Urinary bladder (tissue), 4 donors: Measurements from ENCODE around the gene FBRSL1. TPM values are rescaled to one million over a fixed set of nuclear protein-coding genes. Genes with fewer than 3 reads are reported as not detected.

Source experiments
- DNase-seq: peaks from one replicate; pipeline ENCODE4 v3.0.0-alpha.2; 2015; ENCODE audit errors: extremely low spot score
- H3K27ac ChIP-seq: one replicate; pipeline ENCODE4 v1.5.1; 2013; ENCODE audit warnings: low read depth, mild to moderate bottlenecking, moderate library complexity
- H3K36me3 ChIP-seq: one replicate; pipeline ENCODE4 v1.6.1; 2013; ENCODE audit warnings: mild to moderate bottlenecking, moderate library complexity; ENCODE audit not compliant: insufficient read depth
- H3K4me1 ChIP-seq: one replicate; pipeline ENCODE4 v1.6.1; 2013; ENCODE audit warnings: mild to moderate bottlenecking, moderate library complexity; ENCODE audit not compliant: insufficient read depth
- H3K4me3 ChIP-seq: one replicate; pipeline ENCODE4 v1.5.1; 2013; ENCODE audit warnings: low read depth, low read length
- WGBS: extraction: QIAGEN DNeasy Blood & Tissue Kit; methylation state at CpG from one replicate; pipeline ENCODE4 v1.1.7; 2013; 5-methylcytosine and 5-hydroxymethylcytosine counted together
- polyA plus RNA-seq: library from polyadenylated mRNA; stranded (reverse); fragments of 200-250 nt; gene quantifications from one replicate; pipeline ENCODE4 v1.2.3, GENCODE V29; 2013
- total RNA-seq: library from RNA; depleted of rRNA; stranded (reverse); fragments of >200 nt; gene quantifications from one replicate; pipeline ENCODE4 v1.2.3, GENCODE V29; 2014
- donor health status: healthy with polysubstance abuse.
- donor health status: healthy.

FBRSL1 gene
- total and polyA plus RNA-seq, 2 donors, result 4.0 to 46.1 TPM

GRCh38 chr12:132449565-132450417, 40.2 kb upstream of the FBRSL1 start:
- H3K36me3 ChIP-seq, result no peaks in the 10 kb centered on the region
- no peak for DNase-seq
- no peak overlapping the region for H3K27ac ChIP-seq
- WGBS, result 69% methylated on average over 22 of the region's 22 CpGs
- H3K4me1 ChIP-seq, result no peaks in the 10 kb centered on the region
- H3K4me3 ChIP-seq, result no peak overlapping the region

DNA sequence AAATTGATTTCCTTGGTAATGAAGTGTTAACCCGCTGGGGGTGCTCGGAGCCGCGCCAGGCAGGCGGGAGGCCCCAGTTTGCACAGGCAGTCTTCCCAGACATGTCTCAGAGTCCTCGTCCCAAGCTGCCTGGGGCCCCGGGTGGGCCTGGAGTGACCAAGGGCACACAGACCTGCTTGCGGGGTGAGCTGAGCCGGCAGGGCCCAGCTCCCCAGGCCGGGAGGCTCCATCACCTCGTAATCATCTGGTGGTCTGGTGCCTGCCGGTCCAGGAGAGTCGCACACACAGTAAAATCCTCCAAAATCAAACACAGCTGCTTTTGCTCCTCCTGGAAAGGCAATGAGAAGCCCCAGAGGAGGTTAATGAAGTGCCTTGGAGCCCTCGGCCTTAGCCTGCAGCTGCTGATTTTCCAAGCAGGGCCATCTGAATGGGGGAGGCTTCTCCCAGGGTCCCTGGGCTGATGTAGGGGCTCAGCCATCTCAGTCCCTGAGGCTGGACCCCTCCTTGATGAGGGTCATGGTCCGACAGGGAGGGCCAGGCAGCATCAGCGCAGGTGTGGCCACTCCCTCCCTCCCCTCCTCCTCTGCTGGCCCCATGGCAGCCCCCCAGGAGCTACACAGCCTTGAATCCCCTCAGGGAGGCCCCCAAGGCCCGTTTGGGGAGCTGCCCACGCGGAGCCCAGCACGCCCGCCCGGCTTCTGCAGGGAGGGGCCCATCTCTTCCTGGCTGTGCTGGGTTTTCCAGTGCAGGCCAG, 39.4 kb upstream of the FBRSL1 start:
- WGBS, result 43% methylated on average over 22 of the region's 22 CpGs
- no peaks in the 10 kb centered on the region for H3K36me3 ChIP-seq
- no peaks in the 10 kb centered on the region for H3K4me1 ChIP-seq
- no peak for DNase-seq
- H3K27ac ChIP-seq, result no peak overlapping the region
- no peak overlapping the region for H3K4me3 ChIP-seq

DNA sequence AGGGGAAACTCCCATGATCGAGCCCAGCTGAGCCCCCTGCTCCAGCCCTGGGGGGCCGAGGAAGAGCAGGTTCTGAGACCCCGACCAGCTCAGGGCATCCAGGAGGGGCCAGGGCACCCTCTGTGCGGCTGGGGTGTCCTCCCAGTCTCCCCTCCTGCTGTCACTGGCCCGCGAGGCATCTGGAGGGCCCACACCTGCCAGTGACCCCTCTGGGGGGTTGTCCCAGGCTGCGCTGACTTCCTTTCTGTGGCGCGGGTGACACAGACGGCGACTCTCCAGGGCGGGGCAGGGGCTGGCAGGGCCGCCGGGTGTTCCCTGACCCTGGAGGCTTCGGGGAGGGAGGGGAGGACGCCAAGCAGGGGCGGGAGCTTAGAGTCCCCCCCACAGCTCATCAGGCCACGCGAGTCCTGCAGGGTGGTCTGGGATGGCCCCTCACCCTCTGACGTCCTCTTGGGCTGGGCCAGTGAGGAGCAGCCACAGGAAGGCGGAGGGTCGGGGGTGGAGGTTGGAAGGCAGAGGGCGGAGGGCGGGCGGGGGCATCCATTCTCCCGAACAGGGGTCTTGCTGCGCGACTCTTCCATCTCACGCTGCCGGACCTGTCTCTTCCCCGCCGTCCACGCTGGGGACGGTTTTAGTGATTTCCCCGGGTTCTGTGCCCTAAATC, 38.6 kb upstream of the FBRSL1 start:
- H3K27ac ChIP-seq, result no peak overlapping the region
- no peaks in the 10 kb centered on the region for H3K36me3 ChIP-seq
- H3K4me3 ChIP-seq, result no peak overlapping the region
- H3K4me1 ChIP-seq, result no peaks in the 10 kb centered on the region
- DNase-seq, result no peak
- 64% methylated on average over 35 of the region's 35 CpGs for WGBS

- Histone ChIP-seq H3K4me3 (no peak overlapping the region), H3K27ac (no peak overlapping the region), H3K36me3 (no peaks in the 10 kb centered on the region), H3K4me1 (no peaks in the 10 kb centered on the region)
- no peak for DNase-seq
- WGBS, result 92% methylated on average over 10 of the region's 10 CpGs
Observed at GRCh38 chr12:132451836-132452195, 38.1 kb upstream of the FBRSL1 start.

DNA sequence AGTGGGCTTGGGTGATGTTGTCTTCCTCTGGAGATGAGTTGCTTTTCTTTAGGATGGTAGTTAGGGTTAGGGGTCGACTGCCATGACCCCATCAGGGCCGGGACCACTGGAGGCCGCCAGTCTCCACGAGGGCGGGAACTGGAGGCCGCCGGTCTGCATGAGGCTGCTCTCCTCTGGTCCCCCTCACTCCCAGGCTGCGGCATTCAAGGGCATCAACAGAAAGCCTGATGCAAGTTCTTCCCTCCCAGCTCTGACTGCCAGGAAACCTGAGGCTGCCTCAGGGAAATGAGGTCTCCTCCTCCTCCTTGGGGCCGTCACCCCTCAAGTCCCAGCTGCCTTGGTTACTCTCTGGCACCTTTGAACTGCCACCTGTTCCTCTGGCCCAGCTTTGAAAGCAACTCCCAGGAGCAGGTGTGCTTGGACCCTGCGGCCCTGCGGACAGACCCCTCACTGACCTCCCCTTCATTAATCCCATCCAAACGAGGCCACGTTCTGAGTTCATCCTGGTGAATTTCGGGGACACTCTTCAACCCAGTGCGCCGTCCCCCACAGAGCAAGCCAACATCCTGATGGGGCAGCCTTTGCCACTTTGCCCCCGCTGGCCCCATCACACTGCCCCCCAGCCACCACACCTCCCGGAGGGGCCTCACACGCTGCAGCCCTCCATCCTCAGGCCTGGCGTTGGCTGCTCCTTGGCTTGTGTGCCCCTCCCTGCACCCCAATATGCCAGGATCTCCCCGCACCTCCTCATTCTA, 37.2 kb upstream of the FBRSL1 start:
- DNase-seq, result no peak
- 90% methylated on average over 21 of the region's 21 CpGs for WGBS
- Histone ChIP-seq H3K4me1 (no peaks in the 10 kb centered on the region), H3K36me3 (no peaks in the 10 kb centered on the region), H3K27ac (no peak overlapping the region), H3K4me3 (no peak overlapping the region)

DNA sequence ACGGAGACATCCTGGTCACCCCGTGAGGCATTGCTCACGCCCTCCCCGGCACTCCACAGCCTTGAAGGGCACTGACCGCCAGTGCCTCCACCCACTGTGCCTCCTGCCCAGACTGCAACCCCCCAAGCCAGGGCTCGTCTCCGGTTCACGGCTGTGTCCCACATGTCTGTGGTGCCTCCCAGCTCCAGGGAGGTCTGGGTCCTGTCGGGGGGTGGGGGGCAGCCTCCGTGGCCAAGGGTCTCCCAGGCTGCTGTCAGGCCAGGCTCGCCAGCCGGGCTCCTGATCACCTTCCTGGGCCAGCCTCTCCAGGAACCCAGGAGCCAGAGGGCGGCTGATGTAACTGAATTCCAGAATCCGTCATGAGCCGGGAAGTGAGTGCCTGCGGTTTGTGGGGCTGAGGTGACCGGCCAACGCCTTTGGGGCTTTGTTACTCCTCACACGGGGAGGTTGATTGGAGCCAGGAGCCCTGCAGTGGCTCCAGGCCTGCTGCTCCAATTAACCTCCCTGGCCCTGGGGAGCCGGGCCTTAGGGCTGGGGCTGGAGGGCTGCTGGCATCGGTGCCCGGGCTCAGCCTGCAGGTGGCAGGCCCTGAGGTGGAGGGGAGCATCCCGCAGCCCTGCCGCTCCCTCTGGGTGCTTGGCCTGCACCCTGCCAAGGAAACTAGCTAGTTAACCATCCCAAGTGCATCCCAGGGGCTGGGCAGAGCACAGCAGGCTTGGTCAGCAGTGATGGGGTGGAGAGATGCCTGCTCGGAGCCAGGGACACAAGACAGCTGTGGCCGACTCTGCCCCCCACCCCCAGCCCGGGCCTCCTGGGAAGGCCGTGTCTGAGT, 36.4 kb upstream of the FBRSL1 start:
- H3K4me1 ChIP-seq, result no peaks in the 10 kb centered on the region
- 67% methylated on average over 28 of the region's 28 CpGs for WGBS
- H3K36me3 ChIP-seq, result no peaks in the 10 kb centered on the region
- H3K27ac ChIP-seq, result no peak overlapping the region
- no peak overlapping the region for H3K4me3 ChIP-seq
- DNase-seq, result no peak

- H3K36me3 ChIP-seq, result no peaks in the 10 kb centered on the region
- 68% methylated on average over 13 of the region's 13 CpGs for WGBS
- no peaks in the 10 kb centered on the region for H3K4me1 ChIP-seq
- no peak overlapping the region for H3K27ac ChIP-seq
- no peak overlapping the region for H3K4me3 ChIP-seq
- DNase-seq, result no peak
Observed at GRCh38 chr12:132454193-132454932, 35.6 kb upstream of the FBRSL1 start.

DNA sequence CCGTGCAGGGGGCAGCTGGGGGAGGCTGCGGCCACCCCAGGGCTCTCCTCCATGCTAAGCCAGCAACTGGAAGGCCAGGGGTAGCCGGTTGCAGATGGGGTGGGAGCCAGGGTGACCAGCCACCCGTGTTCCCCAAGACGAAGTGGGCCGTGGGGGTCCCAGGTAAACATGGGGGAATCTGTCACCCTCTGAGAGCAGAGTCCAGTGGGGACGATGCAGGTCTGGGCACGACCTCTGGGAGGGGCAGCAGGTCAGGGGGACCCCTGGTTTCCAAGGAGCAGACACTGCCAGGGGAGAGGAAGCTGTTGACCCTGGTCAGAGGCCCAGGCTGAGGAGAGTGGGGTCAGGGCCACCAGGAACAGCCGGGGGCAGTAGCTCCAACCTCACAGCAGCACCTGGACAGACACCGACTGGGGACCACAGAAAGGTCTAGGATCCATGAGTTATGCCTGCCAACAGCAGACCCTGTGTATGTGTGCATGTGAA, 35.0 kb upstream of the FBRSL1 start:
- no peaks in the 10 kb centered on the region for H3K36me3 ChIP-seq
- no peak overlapping the region for H3K4me3 ChIP-seq
- 70% methylated on average over 10 of the region's 10 CpGs for WGBS
- H3K4me1 ChIP-seq, result no peaks in the 10 kb centered on the region
- H3K27ac ChIP-seq, result no peak overlapping the region
- no peak for DNase-seq

DNA sequence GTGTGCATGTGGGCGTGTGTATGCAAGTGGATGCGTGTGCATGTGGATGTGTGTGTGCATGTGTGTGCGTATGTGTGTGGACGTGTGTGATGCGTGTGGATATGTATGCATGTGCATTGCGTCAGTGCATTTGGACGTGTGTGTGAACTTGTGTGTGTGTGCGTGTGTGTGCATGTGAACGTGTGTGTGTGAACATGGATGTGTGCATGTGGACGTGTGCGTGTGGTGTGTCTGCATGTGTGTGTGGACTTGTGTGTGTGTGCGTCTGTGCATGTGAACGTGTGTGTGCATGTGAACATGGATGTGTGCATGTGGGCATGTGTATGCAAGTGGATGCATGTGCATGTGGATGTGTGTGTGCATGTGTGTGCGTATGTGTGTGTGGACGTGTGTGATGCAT, 34.4 kb upstream of the FBRSL1 start:
- WGBS, result 91% methylated on average over 15 of the region's 15 CpGs
- no peak overlapping the region for H3K27ac ChIP-seq
- no peak for DNase-seq

DNA sequence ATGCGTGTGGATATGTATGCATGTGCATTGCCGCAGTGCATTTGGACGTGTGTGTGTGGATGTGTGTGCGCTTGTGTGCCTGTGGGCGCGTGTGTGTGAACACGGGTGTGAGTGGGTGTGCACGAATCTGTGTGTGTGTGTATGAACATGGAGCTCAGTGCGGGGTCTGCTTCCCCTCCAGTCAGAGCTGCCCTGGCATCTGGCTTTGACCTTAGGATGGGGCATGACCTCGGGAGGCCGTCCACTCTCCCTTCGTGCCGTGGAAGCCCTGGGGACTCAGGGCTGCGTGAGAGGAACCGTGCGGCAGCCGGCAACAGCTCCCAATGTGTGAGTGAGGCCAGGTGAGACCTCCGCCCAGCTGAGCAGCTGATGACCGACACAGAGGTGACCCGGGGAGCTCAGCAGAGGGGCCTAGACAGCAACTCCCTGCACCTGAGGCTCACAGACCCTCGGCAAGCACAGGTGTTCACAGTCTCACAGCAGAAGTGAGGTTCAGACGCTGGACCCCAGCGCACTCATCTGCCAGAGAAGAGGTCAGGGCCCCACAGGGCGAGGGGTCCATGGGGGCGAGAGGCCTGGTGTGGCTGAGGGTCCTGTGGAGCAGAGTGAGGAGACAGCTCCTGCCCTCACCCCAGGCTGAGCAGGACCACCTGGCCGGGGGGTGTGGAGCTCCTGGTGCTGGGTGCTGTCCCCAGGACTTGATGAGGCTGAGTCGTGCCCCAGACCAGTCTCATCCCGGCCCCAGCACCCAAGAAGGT, 33.6 kb upstream of the FBRSL1 start:
- Histone ChIP-seq H3K4me3 (no peak overlapping the region), H3K4me1 (no peaks in the 10 kb centered on the region), H3K27ac (no peak overlapping the region), H3K36me3 (no peaks in the 10 kb centered on the region)
- no peak for DNase-seq
- 82% methylated on average over 28 of the region's 28 CpGs for WGBS

More for the DNA sequence above, 34.4 kb upstream of the FBRSL1 start:
- no peak overlapping the region for H3K4me3 ChIP-seq
- H3K36me3 ChIP-seq, result no peaks in the 10 kb centered on the region
- H3K4me1 ChIP-seq, result no peaks in the 10 kb centered on the region

- Histone ChIP-seq H3K36me3 (no peaks in the 10 kb centered on the region), H3K4me3 (no peak overlapping the region), H3K27ac (no peak overlapping the region), H3K4me1 (no peaks in the 10 kb centered on the region)
- WGBS, result 40% methylated on average over 38 of the region's 38 CpGs
- DNase-seq, result no peak
Observed at GRCh38 chr12:132456944-132457495, 32.9 kb upstream of the FBRSL1 start.
